Measurements from ENCODE around the gene NUDT1. TPM values are rescaled to one million over a fixed set of nuclear protein-coding genes. Genes with fewer than 3 reads are reported as not detected.

NUDT1 gene
- total RNA-seq, 3 donors from 2014 or later (not counting 1 experiment from before 2014, with no cell fraction given), result 17.9 to 19.2 (median 18.2) TPM

GRCh38 chr7:2237109-2237602 is 4.9 kb upstream of the NUDT1 start:
- Histone ChIP-seq H3K36me3 (ENCODE audit: control insufficient read depth, insufficient read depth, low read length) (peaks cover 20% of the 10 kb centered on the region), H3K9me3 (ENCODE audit: control insufficient read depth, insufficient read depth, low read length) (no peaks in the 10 kb centered on the region), H3K27ac (ENCODE audit: low read length) (peak overlapping the region; percentile 80), H3K4me1 (ENCODE audit: control insufficient read depth, insufficient read depth, low read length) (peaks cover 32% of the 10 kb centered on the region), H3K4me3 (ENCODE audit: low read length) (no peak overlapping the region), H3K27me3 (ENCODE audit: control insufficient read depth, insufficient read depth, low read length) (no peaks in the 10 kb centered on the region)
- ATAC-seq (no peak), DNase-seq (peak in 1 of 2 donors; percentile 20)
- H3K27me3 Mint-ChIP-seq (ENCODE audit: low read depth in 2 of 2), result no peaks in the 10 kb centered on the region
- H3K4me3 Mint-ChIP-seq, result no peak overlapping the region
- H3K27ac Mint-ChIP-seq, result no peak overlapping the region
- H3K36me3 Mint-ChIP-seq, result no peaks in the 10 kb centered on the region
- intact Hi-C loops (cut with micrococcal nuclease), result no loop called here
- 71% methylated on average over 12 of the region's 12 CpGs for WGBS (ENCODE audit: insufficient coverage)
- peaks cover 8 to 13% of the 10 kb centered on the region in 2 donors for H3K4me1 Mint-ChIP-seq
- no peaks in the 10 kb centered on the region for H3K9me3 Mint-ChIP-seq
- TF ChIP-seq CTCF (IDR thresholded peaks at IDR 0.05), result no peak

- 97% methylated on average over 17 of the region's 17 CpGs for WGBS (ENCODE audit: insufficient coverage)
- DNase-seq, result no peak
- Mint-ChIP-seq H3K27ac (no peak overlapping the region), H3K9me3 (no peaks in the 10 kb centered on the region), H3K4me1 (peaks cover 4 to 13% of the 10 kb centered on the region in 2 donors), H3K27me3 (ENCODE audit: low read depth in 2 of 2) (no peaks in the 10 kb centered on the region), H3K36me3 (no peaks in the 10 kb centered on the region), H3K4me3 (no peak overlapping the region)
- Histone ChIP-seq H3K27me3 (ENCODE audit: control insufficient read depth, insufficient read depth, low read length) (no peaks in the 10 kb centered on the region), H3K4me1 (ENCODE audit: control insufficient read depth, insufficient read depth, low read length) (peaks cover 45% of the 10 kb centered on the region), H3K4me3 (ENCODE audit: low read length) (no peak overlapping the region), H3K9me3 (ENCODE audit: control insufficient read depth, insufficient read depth, low read length) (no peaks in the 10 kb centered on the region), H3K36me3 (ENCODE audit: control insufficient read depth, insufficient read depth, low read length) (peaks cover 20% of the 10 kb centered on the region), H3K27ac (ENCODE audit: low read length) (no peak overlapping the region)
- intact Hi-C loops (cut with micrococcal nuclease), result no loop called here
- TF ChIP-seq CTCF (IDR thresholded peaks at IDR 0.05), result no peak
- ATAC-seq, result no peak
Measured at GRCh38 chr7:2239242-2239641, 2.8 kb upstream of the NUDT1 start.

GRCh38 chr7:2242541-2243429 is 759 bp downstream of the NUDT1 start:
- intact Hi-C loops (cut with micrococcal nuclease), result loop anchor here (10.0 kb wide), 2 partner anchors 222 to 668 kb away; partner anchors contain the start of gene PSMG3
- Mint-ChIP-seq H3K36me3 (no peaks in the 10 kb centered on the region), H3K27me3 (ENCODE audit: low read depth in 2 of 2) (no peaks in the 10 kb centered on the region), H3K4me3 (peak overlapping the region; percentile 95), H3K4me1 (peaks cover 5 to 29% of the 10 kb centered on the region in 2 donors), H3K27ac (peak overlapping the region; percentile 74 to 97), H3K9me3 (no peaks in the 10 kb centered on the region)
- no peaks in the 10 kb centered on the region for H3K9me3 ChIP-seq (ENCODE audit: control insufficient read depth, insufficient read depth, low read length)
- peaks cover 8% of the 10 kb centered on the region for H3K36me3 ChIP-seq (ENCODE audit: control insufficient read depth, insufficient read depth, low read length)
- WGBS (ENCODE audit: insufficient coverage), result 50% methylated on average over 21 of the region's 21 CpGs
- DNase-seq (peak in 1 of 2 donors; percentile 45), ATAC-seq (peak in 2 of 3 donors; percentile 52 to 55)
- H3K4me1 ChIP-seq (ENCODE audit: control insufficient read depth, insufficient read depth, low read length), result peaks cover 61% of the 10 kb centered on the region
- peak overlapping the region; percentile 96 for H3K4me3 ChIP-seq (ENCODE audit: low read length)
- H3K27ac ChIP-seq (ENCODE audit: low read length), result peak overlapping the region; percentile 68
- no peaks in the 10 kb centered on the region for H3K27me3 ChIP-seq (ENCODE audit: control insufficient read depth, insufficient read depth, low read length)
- TF ChIP-seq CTCF (IDR thresholded peaks at IDR 0.05), result no peak

All from natural killer cell (primary cell).